Measurements from ENCODE around the gene RAD51B.

The RAD51B gene

DNA sequence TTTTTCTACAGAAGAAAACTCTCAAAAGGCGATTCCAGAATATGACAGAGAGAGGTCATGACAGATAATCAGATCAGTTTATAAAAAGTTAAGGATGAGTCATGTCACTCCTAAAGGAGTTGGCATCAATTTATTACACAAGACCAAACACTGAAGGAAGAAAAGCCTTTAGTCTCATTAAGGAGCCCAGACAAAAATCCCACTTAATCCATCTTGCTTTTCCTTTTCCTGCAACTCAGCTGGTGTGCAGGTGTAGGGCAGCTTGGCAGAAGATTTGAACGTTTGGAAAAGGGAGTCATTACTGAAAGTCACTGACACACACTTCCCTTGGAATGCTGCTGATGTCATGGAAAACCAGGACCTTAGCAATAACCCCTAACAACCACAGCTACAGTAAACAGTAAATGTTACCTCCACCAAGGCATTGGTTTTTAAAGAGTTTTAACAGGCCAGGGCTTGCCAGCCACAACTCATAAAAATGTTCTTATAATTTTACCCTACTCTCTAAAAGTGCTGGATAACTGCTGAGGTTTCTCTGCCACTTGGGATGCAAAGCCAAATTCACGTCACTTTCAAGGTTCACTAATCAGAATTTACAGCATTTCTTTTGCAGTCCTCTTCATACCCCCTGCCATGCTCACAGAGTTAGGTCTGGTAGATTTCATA is 320.6 kb downstream of the RAD51B start (continued):
- TF ChIP-seq, protein P1, sequence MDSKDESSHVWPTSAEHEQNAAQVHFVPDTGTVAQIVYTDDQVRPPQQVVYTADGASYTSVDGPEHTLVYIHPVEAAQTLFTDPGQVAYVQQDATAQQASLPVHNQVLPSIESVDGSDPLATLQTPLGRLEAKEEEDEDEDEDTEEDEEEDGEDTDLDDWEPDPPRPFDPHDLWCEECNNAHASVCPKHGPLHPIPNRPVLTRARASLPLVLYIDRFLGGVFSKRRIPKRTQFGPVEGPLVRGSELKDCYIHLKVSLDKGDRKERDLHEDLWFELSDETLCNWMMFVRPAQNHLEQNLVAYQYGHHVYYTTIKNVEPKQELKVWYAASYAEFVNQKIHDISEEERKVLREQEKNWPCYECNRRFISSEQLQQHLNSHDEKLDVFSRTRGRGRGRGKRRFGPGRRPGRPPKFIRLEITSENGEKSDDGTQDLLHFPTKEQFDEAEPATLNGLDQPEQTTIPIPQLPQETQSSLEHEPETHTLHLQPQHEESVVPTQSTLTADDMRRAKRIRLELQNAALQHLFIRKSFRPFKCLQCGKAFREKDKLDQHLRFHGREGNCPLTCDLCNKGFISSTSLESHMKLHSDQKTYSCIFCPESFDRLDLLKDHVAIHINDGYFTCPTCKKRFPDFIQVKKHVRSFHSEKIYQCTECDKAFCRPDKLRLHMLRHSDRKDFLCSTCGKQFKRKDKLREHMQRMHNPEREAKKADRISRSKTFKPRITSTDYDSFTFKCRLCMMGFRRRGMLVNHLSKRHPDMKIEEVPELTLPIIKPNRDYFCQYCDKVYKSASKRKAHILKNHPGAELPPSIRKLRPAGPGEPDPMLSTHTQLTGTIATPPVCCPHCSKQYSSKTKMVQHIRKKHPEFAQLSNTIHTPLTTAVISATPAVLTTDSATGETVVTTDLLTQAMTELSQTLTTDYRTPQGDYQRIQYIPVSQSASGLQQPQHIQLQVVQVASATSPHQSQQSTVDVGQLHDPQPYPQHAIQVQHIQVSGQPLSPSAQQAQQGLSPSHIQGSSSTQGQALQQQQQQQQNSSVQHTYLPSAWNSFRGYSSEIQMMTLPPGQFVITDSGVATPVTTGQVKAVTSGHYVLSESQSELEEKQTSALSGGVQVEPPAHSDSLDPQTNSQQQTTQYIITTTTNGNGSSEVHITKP (tag by site-specific recombination; IDR thresholded peaks at IDR 0.05) = peak; percentile 40; the same call in 1 of the 2 replicates
- TF ChIP-seq ZNF157 (tag by site-specific recombination; IDR thresholded peaks at IDR 0.05) (no peak), ZBTB21 (tag by site-specific recombination; IDR thresholded peaks at IDR 0.05) (peak; percentile 98), ZBTB8A (tag by site-specific recombination; IDR thresholded peaks at IDR 0.05) (peak; percentile 62), PRDM1 (tag by site-specific recombination; IDR thresholded peaks at IDR 0.05) (peak; percentile 87), ZNF837 (tag by site-specific recombination; IDR thresholded peaks at IDR 0.05) (no peak), ZNF174 (tag by site-specific recombination; IDR thresholded peaks at IDR 0.05) (no peak), ZNF596 (tag by site-specific recombination; IDR thresholded peaks at IDR 0.05) (peak; percentile 78), ZNF707 (tag by site-specific recombination; IDR thresholded peaks at IDR 0.05) (no peak), BCL11B (tag by site-specific recombination; IDR thresholded peaks at IDR 0.05; ENCODE audit: low read depth) (peak; percentile 92; the same call in 1 of the 2 replicates), ZNF426 (tag by site-specific recombination; IDR thresholded peaks at IDR 0.05) (no peak), ZNF248 (tag by site-specific recombination; IDR thresholded peaks at IDR 0.05) (no peak), HOXC10 (CRISPR knock-in tag; IDR thresholded peaks at IDR 0.05) (no peak), ZNF302 (tag by site-specific recombination; IDR thresholded peaks at IDR 0.05; ENCODE audit: low read depth) (no peak), ZNF510 (tag by site-specific recombination; IDR thresholded peaks at IDR 0.05; ENCODE audit: insufficient replicate concordance) (no peak), GLIS2 (tag by site-specific recombination; IDR thresholded peaks at IDR 0.05) (peak; percentile 49), HOXD13 (CRISPR knock-in tag; IDR thresholded peaks at IDR 0.05; ENCODE audit: borderline replicate concordance) (peak; percentile 91; the same call in 1 of the 2 replicates), ZIC2 (tag by site-specific recombination; IDR thresholded peaks at IDR 0.05) (0 out of 2 replicates have a peak, but pooled peaks have one; percentile 21), ZNF558 (tag by site-specific recombination; IDR thresholded peaks at IDR 0.05) (peak; percentile 80), ZFP3 (tag by site-specific recombination; IDR thresholded peaks at IDR 0.05; ENCODE audit: low read depth) (no peak)
- TF ChIP-seq, protein P2, sequence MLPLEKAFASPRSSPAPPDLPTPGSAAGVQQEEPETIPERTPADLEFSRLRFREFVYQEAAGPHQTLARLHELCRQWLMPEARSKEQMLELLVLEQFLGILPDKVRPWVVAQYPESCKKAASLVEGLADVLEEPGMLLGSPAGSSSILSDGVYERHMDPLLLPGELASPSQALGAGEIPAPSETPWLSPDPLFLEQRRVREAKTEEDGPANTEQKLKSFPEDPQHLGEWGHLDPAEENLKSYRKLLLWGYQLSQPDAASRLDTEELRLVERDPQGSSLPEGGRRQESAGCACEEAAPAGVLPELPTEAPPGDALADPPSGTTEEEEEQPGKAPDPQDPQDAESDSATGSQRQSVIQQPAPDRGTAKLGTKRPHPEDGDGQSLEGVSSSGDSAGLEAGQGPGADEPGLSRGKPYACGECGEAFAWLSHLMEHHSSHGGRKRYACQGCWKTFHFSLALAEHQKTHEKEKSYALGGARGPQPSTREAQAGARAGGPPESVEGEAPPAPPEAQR (tag by site-specific recombination; IDR thresholded peaks at IDR 0.05) = no peak
- TF ChIP-seq, protein P3, sequence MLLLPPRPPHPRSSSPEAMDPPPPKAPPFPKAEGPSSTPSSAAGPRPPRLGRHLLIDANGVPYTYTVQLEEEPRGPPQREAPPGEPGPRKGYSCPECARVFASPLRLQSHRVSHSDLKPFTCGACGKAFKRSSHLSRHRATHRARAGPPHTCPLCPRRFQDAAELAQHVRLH (tag by site-specific recombination; IDR thresholded peaks at IDR 0.05) = peak; percentile 94
- TF ChIP-seq, protein P4, sequence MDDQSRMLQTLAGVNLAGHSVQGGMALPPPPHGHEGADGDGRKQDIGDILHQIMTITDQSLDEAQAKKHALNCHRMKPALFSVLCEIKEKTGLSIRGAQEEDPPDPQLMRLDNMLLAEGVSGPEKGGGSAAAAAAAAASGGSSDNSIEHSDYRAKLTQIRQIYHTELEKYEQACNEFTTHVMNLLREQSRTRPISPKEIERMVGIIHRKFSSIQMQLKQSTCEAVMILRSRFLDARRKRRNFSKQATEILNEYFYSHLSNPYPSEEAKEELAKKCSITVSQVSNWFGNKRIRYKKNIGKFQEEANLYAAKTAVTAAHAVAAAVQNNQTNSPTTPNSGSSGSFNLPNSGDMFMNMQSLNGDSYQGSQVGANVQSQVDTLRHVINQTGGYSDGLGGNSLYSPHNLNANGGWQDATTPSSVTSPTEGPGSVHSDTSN (CRISPR knock-in tag; IDR thresholded peaks at IDR 0.05) = no peak
- TF ChIP-seq, protein P5, sequence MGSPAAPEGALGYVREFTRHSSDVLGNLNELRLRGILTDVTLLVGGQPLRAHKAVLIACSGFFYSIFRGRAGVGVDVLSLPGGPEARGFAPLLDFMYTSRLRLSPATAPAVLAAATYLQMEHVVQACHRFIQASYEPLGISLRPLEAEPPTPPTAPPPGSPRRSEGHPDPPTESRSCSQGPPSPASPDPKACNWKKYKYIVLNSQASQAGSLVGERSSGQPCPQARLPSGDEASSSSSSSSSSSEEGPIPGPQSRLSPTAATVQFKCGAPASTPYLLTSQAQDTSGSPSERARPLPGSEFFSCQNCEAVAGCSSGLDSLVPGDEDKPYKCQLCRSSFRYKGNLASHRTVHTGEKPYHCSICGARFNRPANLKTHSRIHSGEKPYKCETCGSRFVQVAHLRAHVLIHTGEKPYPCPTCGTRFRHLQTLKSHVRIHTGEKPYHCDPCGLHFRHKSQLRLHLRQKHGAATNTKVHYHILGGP (tag by site-specific recombination; IDR thresholded peaks at IDR 0.05) = peak; percentile 87
- TF ChIP-seq, protein P6, sequence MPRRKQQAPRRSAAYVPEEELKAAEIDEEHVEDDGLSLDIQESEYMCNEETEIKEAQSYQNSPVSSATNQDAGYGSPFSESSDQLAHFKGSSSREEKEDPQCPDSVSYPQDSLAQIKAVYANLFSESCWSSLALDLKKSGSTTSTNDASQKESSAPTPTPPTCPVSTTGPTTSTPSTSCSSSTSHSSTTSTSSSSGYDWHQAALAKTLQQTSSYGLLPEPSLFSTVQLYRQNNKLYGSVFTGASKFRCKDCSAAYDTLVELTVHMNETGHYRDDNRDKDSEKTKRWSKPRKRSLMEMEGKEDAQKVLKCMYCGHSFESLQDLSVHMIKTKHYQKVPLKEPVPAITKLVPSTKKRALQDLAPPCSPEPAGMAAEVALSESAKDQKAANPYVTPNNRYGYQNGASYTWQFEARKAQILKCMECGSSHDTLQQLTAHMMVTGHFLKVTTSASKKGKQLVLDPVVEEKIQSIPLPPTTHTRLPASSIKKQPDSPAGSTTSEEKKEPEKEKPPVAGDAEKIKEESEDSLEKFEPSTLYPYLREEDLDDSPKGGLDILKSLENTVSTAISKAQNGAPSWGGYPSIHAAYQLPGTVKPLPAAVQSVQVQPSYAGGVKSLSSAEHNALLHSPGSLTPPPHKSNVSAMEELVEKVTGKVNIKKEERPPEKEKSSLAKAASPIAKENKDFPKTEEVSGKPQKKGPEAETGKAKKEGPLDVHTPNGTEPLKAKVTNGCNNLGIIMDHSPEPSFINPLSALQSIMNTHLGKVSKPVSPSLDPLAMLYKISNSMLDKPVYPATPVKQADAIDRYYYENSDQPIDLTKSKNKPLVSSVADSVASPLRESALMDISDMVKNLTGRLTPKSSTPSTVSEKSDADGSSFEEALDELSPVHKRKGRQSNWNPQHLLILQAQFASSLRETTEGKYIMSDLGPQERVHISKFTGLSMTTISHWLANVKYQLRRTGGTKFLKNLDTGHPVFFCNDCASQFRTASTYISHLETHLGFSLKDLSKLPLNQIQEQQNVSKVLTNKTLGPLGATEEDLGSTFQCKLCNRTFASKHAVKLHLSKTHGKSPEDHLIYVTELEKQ (tag by site-specific recombination; IDR thresholded peaks at IDR 0.05; ENCODE audit: borderline replicate concordance) = peak; percentile 96
- TF ChIP-seq, protein P7, sequence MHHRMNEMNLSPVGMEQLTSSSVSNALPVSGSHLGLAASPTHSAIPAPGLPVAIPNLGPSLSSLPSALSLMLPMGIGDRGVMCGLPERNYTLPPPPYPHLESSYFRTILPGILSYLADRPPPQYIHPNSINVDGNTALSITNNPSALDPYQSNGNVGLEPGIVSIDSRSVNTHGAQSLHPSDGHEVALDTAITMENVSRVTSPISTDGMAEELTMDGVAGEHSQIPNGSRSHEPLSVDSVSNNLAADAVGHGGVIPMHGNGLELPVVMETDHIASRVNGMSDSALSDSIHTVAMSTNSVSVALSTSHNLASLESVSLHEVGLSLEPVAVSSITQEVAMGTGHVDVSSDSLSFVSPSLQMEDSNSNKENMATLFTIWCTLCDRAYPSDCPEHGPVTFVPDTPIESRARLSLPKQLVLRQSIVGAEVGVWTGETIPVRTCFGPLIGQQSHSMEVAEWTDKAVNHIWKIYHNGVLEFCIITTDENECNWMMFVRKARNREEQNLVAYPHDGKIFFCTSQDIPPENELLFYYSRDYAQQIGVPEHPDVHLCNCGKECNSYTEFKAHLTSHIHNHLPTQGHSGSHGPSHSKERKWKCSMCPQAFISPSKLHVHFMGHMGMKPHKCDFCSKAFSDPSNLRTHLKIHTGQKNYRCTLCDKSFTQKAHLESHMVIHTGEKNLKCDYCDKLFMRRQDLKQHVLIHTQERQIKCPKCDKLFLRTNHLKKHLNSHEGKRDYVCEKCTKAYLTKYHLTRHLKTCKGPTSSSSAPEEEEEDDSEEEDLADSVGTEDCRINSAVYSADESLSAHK (tag by site-specific recombination; IDR thresholded peaks at IDR 0.05) = peak; percentile 95

Data from HEK293 (cell line).